Esophagus squamous epithelium (tissue), 4 donors: ENCODE results near the gene FBXL7.

ENCODE experiments used
- CTCF ChIP-seq, 6 experiments: fragments of 450-650 bp in 4 of 6; fragments of 200-600 bp in 2 of 6; sonication (generic) in 2 of 6; IDR thresholded peaks; one replicate each; pipeline ENCODE4 v1.5.1; 2016 to 2019; ENCODE audit warnings: antibody characterized with exemption in 6 of 6, mild to moderate bottlenecking in 4 of 6, moderate library complexity in 4 of 6
- POLR2A ChIP-seq, 4 donors: fragments of 450-650 bp; IDR thresholded peaks; one replicate each; pipeline ENCODE4 v1.6.1; 2017; ENCODE audit warnings: antibody characterized with exemption in 4 of 4, mild to moderate bottlenecking in 4 of 4, moderate library complexity in 3 of 4

- TF ChIP-seq POLR2A (IDR thresholded peaks at IDR 0.05): no peak
- TF ChIP-seq CTCF (IDR thresholded peaks at IDR 0.05): peak in 3 of 6 experiments; percentile 16 to 53 (median 23)
These were observed 36.6 kb upstream of the FBXL7 start for GRCh38 chr5:15463231-15463980.
